Esophagus mucosa (tissue), 1 donor: ENCODE results near the gene NPBWR2. TPM values are rescaled to one million over a fixed set of nuclear protein-coding genes. Genes with fewer than 3 reads are reported as not detected.
"Not testable (repeated sequence)": the region's sequence is repeated elsewhere in the genome, so short reads cannot be mapped to it uniquely, and the experiment has no call there.

Experiments
- ATAC-seq: fragments of 200-7000 bp; cut with Tn5 transposase; one replicate; pipeline ENCODE4 v1.9.1; 2020
- total RNA-seq: library from RNA; stranded (reverse); gene quantifications from one replicate; pipeline ENCODE4 v1.2.4, GENCODE V29; 2023
- donor health status: DM: yes; HTN: yes; CAD: no.

NPBWR2 gene
- total RNA-seq, 1 donor from 2014 or later, result not detected

DNA sequence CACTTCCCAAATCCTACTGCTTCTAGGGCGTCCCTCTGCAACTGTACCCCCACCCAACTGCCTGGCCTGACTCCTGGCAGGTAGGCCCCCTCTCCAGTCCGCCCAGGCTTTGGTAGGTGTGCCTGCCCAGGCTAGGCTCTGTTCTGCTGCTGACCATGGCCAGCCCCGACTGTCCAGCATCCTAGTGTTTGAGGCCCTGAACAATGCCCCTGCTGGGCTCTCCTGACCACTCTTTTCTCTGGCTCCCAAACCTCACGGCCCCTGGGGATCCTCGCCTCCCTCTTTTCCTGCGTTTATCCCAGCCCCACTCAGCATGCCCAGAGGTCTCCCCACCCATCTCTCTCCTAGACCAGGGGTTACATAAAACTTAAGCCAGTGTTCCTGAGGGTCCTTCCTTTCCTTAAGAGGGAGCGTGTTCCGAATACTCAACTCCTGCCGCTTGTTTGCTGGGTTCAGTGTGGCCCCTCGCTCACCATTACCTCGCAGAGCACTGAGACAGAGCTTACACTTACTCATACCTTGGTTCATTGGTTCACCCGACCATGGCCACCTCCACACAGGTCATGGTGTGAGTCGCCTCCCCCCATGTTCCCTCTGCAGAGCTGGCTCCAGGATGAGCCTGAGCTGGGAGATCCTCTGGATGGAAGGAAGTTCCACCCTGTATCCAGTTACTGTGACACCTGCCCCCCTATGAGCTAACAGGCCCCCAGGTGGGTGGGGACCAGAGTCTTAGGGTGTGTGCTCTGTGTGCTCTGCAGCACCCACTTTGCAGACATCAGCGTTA, 35.8 kb upstream of the NPBWR2 start:
- no peak for ATAC-seq

DNA sequence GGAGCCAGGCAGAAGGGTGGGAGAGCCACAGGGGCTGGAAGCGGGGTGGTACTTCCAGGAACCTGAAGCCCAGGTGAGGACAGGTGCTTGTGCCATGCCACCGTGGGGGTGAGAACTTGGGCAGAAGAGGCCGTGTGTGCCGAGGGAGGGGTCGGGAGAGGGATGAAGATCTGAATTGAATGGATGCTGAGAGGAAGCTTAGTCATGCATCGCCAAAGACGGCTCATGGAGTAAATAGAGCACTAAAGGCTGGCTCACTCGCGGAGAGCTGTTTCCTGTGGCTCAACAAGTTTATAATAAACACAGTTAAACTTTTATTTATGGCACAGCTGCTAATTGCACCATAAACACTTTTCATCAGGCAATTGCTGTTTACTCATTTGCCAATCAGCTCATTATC, 35.2 kb upstream of the NPBWR2 start:
- ATAC-seq, result peak; percentile 32

DNA sequence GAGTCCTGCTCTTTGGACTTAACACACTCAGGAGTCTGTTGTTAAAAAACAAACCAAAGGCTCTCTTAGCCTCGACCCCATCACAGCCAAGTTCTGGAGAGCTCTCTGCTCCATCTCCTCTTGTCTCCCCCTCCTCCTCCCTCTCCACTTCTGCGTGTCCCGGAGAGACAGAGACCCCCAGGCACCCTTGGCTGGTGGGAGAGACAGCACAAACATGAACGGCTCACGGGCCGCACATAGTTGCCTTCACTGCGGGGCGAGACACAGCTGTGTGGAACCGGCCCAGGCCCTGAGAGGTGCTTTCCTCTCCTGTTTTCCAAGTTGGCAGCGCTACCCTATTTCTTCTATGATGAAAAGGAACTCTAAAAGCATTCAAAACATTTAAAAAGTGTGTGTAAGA, 33.6 kb upstream of the NPBWR2 start:
- ATAC-seq, result no peak

DNA sequence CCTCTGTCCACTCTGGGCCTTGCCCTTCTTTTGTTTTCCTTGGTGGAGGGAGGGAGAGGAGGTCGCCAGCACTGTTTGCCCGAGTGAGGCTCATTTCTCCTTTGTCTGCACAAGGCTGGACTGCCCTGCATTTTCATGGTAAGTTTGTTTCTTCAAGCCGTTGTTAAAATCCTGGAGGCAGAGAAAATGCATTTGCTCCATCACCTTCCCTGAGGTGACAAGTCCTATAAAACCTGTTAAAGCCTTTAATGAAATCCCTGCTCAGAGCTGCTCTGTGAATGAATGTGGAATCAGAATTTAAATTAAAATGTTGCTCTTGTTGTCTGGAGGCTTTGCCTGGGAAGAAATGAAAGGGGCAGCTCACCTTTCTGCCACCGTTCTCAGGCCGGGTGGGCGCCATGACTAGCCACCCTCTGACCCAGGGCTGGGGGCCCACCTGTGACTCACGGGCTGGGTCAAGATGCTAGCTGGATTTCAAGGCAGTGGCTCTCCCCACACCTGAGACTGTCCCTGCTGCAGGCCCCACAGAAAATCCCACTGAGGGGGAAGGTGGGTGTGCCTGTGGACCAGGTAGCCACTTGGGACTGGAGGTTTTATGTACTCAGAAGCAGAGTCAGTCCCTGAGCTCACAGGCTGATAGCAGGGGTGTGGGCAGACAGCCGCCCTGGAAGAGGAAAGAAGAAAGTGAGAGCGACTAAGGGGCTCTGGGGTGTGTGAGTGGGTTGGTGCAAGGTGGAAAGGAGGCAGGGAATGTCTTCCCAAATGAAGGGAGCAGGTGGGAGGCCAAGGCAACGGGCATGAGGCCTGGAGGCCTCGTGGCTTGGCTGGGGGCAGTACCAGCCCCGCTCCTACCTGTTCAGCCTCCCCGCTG, 32.9 kb upstream of the NPBWR2 start:
- no peak for ATAC-seq

DNA sequence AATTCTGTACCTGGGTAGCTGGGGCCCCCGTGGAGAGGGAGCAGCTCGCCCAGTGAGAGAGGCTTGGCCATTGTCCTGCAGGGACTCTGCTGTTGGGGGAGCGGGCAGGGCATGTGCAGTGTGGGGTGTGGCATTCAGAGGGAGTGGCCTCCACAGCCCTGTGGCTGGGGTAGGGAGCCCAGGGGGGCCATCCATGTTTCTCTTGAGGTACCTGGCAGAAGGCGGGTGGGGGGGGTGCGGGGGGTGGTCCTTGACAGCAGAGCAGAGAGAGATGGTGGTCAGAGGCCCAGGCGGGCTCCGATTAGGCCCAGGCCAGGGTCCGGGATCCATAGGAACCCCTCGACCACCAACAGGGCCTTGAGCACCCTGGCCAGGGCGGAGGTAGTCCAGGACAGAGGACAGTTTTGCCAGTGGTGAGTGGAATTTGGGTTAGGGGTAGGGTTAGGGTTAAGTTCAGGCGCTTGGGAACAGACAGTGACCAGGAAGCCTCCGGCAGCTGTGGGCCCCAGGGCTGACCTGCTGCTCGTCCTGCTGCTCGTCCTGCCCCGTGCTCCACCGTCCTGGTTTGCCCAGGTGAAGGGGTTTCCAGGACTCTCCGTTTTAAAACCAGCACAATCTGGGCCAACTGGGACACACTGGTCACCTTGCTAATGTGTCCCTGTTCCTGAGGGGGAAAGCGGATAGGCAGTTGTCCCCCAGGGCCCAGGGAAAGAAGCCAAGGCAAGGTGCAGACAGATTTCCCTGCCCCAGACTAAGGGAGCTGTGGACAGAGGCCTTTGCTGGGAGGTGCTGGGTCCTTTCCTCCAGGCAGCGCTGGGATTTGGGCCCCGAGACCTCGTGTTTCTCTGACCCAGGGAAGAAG, 32.1 kb upstream of the NPBWR2 start:
- peak; percentile 8 for ATAC-seq

DNA sequence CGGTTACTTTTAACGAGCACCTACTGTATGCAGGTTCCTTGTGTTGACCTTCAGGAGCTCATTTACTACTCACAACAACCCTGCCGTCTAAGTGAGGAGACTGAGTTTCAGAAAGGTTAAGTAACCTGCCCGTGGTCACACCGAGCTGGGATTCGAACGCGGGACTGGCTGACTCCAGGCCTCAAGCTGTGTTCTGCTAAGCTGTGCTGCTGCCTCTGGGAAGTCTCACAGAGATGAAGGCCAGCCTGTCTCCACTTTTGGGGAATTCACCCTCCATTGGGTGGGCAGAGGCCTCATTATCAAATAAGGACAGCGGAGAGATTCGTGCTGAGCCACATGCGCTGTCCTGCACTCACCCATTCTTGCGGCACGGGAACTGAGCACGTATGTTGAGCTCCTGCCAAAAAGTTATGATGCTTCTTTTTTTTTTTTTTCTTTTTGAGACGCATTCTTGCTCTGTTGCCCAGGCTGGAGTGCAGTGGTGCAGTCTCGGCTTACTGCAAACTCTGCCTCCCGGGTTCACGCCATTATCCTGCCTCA, 31.0 kb upstream of the NPBWR2 start:
- no peak for ATAC-seq

DNA sequence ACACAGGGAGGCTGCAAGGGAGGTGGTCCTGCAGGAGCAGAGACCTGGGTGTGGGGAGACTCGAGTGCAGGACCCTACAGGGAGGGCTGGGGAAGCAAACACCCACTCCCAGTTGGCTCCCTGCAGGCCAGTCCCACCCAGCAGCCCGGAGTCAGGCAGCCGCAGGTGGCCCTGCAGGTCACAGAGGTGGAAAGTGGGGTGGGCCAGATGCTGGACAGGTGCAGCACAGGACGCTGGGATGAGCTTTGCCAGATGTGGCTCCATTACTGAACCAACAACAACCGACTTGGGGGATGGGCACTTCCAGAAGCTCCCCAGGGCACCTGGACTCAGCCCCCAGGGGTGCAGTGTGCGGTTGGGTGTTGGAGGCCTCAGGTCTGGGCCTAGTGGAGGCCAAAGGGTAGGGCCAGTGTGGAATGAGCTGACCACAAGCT, 30.2 kb upstream of the NPBWR2 start:
- ATAC-seq, result peak; percentile 12

DNA sequence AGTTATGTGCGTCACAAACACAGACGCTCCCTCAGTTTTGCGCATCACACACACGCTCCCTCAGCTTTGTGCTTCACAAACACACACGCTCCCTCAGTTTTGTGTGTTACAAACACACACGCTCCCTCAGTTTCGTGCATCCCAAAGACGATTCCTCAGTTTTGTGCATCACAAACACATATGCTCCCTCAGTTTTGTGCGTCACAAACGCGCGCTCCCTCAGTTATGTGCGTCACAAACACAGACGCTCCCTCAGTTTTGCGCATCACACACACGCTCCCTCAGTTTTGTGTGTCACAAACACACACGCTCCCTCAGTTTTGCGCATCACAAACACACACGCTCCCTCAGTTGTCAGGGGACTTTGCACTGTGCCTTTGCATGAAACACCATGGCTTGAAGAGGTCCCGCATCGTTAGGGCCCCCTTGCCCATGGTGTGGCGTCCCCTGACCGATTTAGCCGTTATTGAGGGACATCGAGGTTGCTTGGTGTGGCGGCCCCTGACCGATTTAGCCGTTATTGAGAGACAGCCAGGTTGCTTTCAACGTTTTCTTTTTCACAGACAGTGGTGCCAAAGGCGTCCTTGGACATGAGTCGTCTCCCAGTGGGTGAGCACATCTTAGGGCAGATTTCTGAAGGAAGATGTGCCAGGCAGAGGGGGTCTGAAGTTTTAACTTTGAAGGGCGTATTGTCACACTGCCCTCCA, 28.8 kb upstream of the NPBWR2 start:
- no peak for ATAC-seq

DNA sequence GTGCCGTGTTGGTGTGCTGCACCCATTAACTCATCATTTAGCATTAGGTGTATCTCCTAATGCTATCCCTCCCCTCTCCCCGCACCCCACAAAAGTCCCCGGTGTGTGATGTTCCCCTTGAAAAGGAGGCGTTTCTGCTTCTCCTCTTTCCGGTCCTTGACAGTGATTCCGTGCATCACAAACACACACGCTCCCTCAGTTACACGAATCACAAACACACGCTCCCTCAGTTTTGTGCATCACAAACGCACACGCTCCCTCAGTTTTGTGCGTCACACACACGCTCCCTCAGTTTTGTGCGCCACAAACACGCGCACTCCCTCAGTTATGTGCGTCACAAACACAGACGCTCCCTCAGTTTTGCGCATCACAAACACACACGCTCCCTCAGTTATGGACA, 27.4 kb upstream of the NPBWR2 start:
- not testable (repeated sequence) for ATAC-seq

DNA sequence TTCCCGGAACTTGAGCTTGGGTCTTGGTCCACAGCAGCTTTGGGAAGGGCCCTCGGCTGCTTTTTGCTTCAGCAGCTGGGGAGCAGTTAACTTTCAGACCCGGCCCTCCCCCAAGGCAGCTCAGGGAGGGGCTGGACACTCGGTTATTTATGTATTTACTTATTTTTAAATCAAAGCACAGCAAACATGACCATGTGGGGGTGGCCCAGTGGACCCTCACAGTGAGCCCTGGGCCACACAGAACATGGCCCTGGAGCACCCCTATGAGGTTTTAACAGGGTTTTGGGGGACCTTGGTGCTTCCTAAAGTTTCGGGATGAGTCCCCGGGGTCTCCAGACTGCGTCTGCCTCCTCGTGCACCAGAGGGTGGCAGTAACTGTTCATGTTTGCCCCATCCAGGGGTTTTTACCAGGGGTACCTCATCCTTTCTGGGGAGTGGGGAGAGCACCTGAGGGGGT, 26.6 kb upstream of the NPBWR2 start:
- no peak for ATAC-seq

DNA sequence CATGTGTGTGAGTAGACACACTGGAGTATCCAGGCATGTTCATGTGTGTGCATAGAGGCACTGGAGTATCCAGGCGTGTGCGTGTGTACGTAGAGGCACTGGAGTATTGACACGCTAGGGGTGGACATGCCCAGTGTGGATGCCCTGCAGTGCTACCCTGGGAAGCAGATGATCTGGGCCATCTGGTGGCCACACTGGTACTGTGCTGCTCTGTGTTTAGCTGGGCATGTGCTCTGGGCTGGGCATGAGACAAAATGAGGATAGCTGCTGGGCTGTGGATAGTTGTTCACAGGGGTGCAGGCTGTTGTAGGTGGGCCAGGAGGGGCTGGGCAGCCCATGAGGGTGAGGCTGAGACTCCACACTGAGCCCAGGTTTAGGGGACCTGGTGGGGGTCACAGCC, 24.0 kb upstream of the NPBWR2 start:
- peak; percentile 95 for ATAC-seq

DNA sequence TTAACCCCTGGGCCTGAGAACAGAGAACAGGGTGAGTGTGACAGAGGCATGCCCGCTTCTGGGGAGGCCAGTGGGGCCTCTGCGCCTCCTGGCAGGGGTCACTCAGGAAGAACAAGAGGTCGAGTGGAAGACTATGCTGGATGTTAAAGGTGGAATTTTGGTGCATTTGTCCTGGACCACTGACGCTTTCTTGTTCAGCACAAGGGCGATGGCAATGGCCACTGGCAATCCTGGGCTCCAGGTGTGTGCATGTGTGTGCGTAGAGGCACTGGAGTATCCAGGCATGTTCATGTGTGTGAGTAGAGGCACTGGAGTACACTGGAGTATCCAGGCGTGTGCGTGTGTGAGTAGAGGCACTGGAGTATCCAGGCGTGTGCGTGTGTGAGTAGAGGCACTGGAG, 23.5 kb upstream of the NPBWR2 start:
- ATAC-seq, result no peak

DNA sequence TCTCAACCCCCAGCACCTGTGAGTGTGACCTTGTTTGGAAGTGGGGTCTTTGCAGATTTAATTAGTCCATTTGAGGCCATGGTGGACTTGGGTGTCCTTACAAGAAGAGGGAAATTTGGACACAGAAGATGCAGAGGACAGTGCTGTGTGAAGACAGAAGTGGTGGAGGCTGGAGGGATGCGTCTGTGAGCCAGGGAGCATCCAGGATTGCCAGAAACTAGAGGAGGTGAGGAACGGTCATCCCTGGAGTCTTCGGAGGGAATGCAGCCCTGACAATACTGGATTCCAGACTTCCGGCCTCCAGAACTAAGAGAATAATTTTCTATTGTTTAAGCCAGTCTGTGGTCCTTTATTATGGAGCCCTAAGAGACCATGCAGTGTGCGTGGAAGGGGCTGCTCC, 22.9 kb upstream of the NPBWR2 start:
- no peak for ATAC-seq

DNA sequence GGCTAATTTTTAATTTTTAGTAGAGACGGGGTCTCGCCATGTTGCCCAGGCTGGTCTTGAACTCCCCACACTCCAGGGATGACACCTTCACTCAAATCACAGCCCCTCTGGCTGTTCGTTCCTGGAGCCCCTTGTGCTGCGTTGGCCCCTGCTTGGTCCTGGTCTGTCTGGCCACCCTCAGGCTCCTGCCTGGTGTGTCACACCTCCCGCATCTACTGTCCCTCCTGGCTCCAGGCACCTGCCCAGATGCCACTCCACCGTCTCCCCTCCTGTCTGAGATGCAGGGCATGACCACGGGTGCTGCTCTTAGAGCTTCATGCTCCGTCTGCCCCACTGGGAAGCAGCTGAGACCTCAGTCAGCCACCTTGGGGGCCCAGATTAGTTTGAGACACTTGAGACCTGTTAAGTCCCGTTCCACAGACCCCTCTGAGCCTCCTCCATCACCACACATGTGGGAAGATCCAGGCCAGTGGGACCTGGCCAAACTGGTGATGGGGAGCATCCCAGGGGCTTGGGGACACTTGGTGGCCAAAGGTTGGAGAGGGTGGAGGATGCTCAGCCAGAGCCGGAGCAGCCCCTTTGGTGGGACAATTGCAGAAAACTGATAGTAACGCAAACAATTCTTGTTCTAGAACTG, 21.9 kb upstream of the NPBWR2 start:
- ATAC-seq, result no peak

DNA sequence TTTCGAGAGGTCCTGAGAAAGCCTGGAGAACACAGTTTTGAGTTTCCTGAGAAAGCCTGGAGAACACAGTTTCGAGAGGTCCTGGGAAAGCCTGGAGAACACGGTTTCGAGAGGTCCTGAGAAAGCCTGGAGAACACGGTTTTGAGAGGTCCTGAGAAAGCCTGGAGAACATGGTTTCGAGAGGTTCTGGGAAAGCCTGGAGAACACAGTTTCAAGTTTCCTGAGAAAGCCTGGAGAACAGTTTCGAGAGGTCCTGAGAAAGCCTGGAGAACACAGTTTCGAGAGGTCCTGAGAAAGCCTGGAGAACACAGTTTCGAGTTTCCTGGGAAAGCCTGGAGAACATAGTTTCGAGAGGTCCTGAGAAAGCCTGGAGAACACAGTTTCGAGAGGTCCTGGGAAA, 16.2 kb upstream of the NPBWR2 start:
- not testable (repeated sequence) for ATAC-seq

DNA sequence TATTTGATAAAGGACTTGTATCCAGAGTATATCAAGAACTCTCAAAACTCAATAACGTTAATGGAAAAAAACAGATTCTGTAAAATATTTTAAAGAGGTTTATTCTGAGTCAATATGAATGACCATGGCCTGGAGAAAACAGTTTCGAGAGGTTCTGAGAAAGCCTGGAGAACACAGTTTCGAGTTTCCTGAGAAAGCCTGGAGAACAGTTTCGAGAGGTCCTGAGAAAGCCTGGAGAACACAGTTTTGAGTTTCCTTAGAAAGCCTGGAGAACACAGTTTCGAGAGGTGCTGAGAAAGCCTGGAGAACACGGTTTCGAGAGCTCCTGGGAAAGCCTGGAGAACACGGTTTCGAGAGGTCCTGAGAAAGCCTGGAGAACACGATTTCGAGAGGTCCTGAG, 15.6 kb upstream of the NPBWR2 start:
- not testable (repeated sequence) for ATAC-seq

DNA sequence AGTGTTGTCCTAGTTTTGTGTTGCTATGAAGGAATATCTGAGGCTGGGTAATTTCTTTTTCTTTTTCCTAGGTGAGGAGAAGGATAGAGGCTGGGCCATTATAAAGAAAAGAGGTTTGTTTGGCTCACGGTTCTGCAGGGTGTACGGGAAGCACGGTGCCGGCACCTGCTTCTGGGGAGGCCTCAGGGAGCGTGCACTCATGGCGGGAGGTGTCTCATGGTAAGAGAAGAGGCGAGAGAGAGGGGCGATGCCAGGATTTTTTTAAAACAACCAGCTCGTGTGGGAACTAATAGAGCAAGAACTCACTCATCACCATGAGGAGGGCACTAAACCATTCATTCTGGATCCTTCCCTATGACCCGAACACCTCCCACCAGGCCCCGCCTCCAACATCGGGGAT, 14.2 kb upstream of the NPBWR2 start:
- no peak for ATAC-seq

DNA sequence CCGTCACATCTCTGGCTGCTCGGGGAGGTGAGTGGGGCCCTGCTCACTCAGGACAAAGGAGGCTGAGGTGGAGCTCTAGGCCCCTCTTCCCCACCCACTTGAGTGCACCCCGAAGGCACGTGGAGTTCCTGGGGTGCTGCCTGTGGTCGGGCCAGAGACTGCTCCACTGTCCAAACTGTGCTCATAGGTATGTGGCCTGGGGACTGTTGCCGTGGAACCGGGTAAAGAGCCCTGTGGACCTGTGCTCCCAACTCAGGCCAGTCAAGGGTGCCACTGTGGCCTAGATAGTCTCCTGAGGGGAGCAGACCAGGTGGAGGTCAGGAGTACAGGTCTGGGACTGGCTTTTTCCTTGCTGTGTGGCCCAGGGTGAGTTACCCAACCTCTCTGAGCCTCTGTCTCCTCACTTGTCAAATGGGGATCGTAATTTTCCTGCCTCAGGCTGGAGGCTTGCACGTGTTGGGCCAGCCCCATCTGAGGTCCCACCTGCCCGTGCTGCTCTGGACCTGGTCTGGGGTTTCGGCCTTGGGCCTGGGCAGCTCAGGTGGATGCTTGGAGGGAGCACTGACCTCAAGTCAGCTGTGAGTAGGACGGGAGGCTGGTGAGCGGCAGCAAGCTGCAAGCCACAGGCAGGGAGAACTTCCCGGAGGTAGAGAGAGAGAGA, 12.4 kb upstream of the NPBWR2 start:
- ATAC-seq, result peak; percentile 40

DNA sequence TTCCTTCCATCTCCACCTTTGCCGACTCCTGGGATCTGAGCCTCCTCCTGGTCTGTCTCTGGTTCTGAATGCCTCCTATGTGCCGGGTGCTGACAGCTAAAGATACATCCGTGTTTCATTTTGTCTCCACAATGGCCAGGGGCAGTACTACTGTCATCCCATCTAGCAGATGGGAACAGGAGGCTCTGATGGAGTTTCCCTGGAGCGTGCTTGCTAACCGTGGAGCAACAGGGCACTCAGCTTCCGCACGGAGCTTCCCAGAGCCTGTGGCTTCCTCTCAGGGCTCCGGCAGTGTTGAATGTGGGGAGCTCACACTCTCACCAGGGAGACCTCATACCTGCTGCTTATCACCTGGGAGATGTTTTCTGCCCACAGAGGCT, 11.9 kb upstream of the NPBWR2 start:
- ATAC-seq, result no peak

DNA sequence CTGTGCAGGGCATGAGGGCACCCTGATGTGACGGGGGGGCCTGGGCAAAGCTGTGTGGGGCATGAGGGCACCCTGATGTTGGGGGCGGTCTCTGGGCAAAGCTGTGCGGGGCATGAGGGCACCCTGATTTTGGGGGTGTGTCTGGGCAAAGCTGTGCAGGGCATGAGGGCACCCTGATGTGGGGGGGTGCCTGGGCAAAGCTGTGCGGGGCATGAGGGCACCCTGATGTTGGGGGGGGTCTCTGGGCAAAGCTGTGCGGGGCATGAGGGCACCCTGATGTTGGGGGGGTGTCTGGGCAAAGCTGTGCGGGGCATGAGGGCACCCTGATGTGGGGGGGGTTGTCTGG, 10.0 kb upstream of the NPBWR2 start:
- not testable (repeated sequence) for ATAC-seq
